IPS-20b (cell line): ENCODE results near the gene SLC38A4.

Source experiments
- H3K27ac ChIP-seq: one replicate; pipeline ENCODE4 v1.5.1; 2013; ENCODE audit warnings: low read length
- H3K27me3 ChIP-seq: 2 replicates; pipeline ENCODE4 v1.6.1; 2013; ENCODE audit warnings: mild to moderate bottlenecking, low read length, inconsistent platforms; ENCODE audit not compliant: insufficient read depth
- H3K36me3 ChIP-seq: 2 replicates; pipeline ENCODE4 v1.6.1; 2013; ENCODE audit warnings: low read depth, mild to moderate bottlenecking, inconsistent platforms, low read length, moderate library complexity; ENCODE audit not compliant: insufficient read depth
- H3K4me1 ChIP-seq: 2 replicates; pipeline ENCODE4 v1.6.1; 2013; ENCODE audit warnings: mild to moderate bottlenecking, control low read depth, inconsistent platforms, low read length, moderate library complexity; ENCODE audit not compliant: insufficient read depth
- H3K4me3 ChIP-seq: 2 replicates; pipeline ENCODE4 v1.5.1; 2013; ENCODE audit warnings: mild to moderate bottlenecking, low read length, inconsistent platforms
- H3K9ac ChIP-seq: 2 replicates; pipeline ENCODE4 v1.6.1; 2013; ENCODE audit warnings: low read depth, mild to moderate bottlenecking, inconsistent platforms, low read length, moderate library complexity
- H3K9me3 ChIP-seq: 2 replicates; pipeline ENCODE4 v1.6.1; 2013; ENCODE audit warnings: mild to moderate bottlenecking, low read depth, low read length, inconsistent platforms; ENCODE audit not compliant: insufficient read depth

Gene SLC38A4

DNA sequence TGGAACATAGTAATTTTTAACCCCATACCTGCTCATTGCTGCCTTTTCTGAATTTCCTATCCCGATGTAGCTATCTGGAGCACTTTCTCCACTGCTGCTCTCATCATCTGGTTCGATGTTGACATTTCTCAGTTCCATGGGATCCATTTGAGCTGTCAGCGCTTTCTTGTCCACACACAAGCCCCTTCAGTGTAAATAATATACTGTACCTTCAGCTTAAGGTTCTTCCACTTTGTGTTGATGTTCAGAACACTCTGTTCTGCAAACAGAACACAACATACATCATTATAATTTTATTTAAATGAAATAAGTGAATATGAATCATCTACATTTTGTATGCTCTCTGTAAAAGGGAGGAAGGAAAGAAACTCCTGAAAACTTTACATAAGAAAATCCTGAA lies 32.9 kb downstream of the SLC38A4 start:
- no peak overlapping the region for H3K4me3 ChIP-seq
- H3K27ac ChIP-seq = no peak overlapping the region
- H3K9ac ChIP-seq = no peak overlapping the region
- H3K27me3 ChIP-seq = no peaks in the 10 kb centered on the region
- H3K9me3 ChIP-seq = peaks cover 4% of the 10 kb centered on the region; the same call in 1 of the 2 replicates
- no peaks in the 10 kb centered on the region for H3K4me1 ChIP-seq
- no peaks in the 10 kb centered on the region for H3K36me3 ChIP-seq

DNA sequence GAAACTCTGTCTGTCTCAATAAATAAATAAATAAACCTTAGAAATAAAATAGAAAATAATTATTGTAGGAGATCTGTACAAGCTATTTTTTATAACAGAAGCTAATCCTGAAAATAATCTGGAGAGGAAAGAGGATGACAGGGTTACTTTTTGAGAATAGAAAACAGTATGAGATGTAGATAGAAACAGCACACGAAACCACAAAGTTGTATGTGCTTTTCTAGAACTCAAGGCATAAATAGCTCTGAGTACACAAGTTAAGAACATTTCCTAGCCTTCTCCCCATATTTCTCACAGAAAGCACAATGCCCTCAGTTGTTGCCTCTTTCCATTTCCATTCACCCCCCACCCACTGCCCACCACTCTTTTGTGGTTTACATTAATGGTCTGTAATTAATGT lies 35.7 kb downstream of the SLC38A4 start:
- no peak overlapping the region for H3K27ac ChIP-seq
- no peak overlapping the region for H3K4me3 ChIP-seq
- H3K27me3 ChIP-seq = no peaks in the 10 kb centered on the region
- no peaks in the 10 kb centered on the region for H3K4me1 ChIP-seq
- H3K9me3 ChIP-seq = peaks cover 4% of the 10 kb centered on the region; the same call in 1 of the 2 replicates
- H3K9ac ChIP-seq = no peak overlapping the region
- no peaks in the 10 kb centered on the region for H3K36me3 ChIP-seq

DNA sequence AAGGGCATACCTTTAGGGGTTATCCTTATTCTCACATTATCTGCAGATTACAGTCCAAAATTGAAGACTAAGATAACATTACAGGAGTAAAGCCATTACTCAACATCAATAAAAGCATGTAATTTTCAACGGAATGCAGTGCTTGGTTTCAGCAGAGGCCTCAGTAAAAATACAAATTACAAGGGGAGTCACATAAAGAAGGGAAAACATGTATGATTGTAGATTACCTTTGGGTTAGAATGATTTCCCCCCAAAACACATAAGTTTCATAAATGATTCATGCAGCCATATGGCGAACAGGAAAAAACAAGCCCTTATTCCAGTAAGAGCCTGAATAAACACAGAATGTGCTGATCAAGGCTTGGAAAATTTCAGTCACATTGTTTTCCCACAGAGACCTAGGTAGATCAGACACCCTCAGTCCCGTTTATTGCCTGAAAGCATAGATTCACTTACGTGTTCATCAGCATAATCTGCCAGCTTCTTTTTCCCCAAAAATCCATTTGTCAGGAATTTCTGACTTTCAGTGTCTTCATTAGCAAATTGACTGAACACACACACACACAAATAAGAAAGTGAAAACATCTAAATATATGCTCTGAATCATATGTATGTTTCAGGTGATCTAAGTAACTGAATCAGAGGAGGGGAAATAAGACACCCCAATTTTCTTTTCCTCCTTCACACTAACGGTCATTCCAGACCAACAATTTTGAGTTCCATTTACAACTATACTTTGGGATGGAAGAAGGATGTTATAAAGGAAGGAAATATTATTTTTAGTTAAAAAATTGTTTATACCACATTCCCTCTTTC lies 37.5 kb downstream of the SLC38A4 start:
- no peaks in the 10 kb centered on the region for H3K27me3 ChIP-seq
- no peaks in the 10 kb centered on the region for H3K4me1 ChIP-seq
- no peak overlapping the region for H3K27ac ChIP-seq
- no peaks in the 10 kb centered on the region for H3K36me3 ChIP-seq
- no peak overlapping the region for H3K9ac ChIP-seq
- H3K9me3 ChIP-seq = no peaks in the 10 kb centered on the region
- no peak overlapping the region for H3K4me3 ChIP-seq

DNA sequence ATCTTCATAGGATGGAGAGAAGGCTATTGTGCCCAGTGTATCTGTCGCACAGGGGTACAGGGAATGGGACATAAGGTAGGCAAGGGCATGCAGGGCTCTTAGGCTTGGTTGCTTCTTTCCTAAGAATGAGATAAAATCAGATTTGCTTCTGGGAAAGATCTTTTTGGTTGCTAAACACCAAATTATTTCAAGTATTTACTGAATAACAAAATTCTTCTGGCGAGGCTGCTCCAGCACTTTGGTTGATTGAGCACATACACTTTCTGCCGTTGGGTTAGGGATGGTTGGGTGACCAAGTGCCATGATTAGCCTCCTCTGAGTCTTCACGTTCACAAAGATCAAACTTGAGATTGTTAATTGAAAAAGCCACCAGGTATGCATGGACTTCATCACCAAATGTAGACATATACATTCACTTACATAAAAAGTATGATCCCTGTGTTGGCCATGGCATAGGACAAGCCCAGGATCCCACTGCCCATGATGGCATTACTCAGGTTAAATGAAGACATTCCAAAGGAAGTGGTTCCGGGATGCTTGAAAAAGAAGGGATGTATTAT lies 38.2 kb downstream of the SLC38A4 start:
- H3K4me3 ChIP-seq = no peak overlapping the region
- no peak overlapping the region for H3K9ac ChIP-seq
- no peaks in the 10 kb centered on the region for H3K9me3 ChIP-seq
- H3K27me3 ChIP-seq = no peaks in the 10 kb centered on the region
- no peaks in the 10 kb centered on the region for H3K36me3 ChIP-seq
- no peaks in the 10 kb centered on the region for H3K4me1 ChIP-seq
- H3K27ac ChIP-seq = no peak overlapping the region

DNA sequence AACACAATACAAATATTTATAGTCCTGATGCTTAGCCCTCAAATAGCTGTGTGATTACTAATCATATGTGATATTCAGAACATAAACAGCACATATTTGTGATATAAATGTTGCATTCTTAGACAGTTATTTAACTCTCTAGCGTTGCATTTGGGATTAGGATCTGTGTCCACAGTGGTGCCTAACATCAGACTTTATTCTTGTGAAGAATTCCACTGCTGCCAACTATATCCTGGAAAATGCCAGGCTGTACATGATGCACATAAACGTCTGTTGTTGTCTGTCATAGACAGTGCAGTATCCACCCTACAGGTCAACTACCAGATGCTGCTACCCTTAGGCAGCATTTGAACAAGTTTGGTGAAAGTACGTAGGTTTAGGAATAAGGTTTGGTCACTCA lies 39.0 kb downstream of the SLC38A4 start:
- H3K27me3 ChIP-seq = no peaks in the 10 kb centered on the region
- H3K9me3 ChIP-seq = no peaks in the 10 kb centered on the region
- no peak overlapping the region for H3K4me3 ChIP-seq
- no peaks in the 10 kb centered on the region for H3K4me1 ChIP-seq
- H3K27ac ChIP-seq = no peak overlapping the region
- no peak overlapping the region for H3K9ac ChIP-seq
- no peaks in the 10 kb centered on the region for H3K36me3 ChIP-seq

DNA sequence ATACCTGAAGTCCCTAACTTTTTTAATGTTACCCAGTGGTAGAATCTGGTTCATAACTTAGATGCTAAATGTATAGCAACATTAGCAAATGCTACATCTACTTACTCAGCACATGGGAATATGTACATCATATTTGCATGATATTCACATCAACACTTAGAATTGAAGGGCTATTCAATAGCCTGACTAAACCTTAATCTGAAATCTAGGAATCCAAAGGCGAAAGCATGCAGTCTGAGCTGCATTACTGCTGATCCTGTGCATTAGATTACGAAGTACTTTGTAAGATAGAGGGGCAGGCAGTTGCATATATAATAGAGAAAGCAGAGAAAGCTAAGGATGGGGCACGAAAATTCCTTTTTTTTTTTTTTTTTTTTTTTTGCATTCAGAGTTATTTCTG lies 40.4 kb downstream of the SLC38A4 start:
- H3K9ac ChIP-seq = no peak overlapping the region
- H3K4me3 ChIP-seq = no peak overlapping the region
- H3K27ac ChIP-seq = no peak overlapping the region
- H3K27me3 ChIP-seq = no peaks in the 10 kb centered on the region
- no peaks in the 10 kb centered on the region for H3K4me1 ChIP-seq
- no peaks in the 10 kb centered on the region for H3K36me3 ChIP-seq
- no peaks in the 10 kb centered on the region for H3K9me3 ChIP-seq

DNA sequence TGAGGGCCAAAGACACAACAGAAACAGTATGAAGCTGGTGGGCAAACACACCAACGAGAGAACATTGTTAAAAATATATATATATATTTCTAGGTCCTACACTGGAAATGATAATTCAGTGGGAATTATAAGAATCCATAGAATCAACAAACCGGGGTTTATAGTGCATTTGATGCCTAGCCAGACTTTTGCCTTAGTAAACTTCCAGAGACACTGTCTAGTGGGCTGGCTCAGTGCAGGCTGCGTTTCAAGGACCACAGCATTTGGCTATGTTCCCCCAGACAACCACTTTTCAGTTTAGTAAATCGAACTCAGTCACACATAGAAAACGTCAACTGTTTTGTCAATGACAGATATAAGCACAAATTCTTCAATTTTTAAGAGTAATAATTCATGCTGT lies 41.9 kb downstream of the SLC38A4 start:
- no peak overlapping the region for H3K4me3 ChIP-seq
- H3K36me3 ChIP-seq = no peaks in the 10 kb centered on the region
- no peaks in the 10 kb centered on the region for H3K4me1 ChIP-seq
- no peak overlapping the region for H3K27ac ChIP-seq
- H3K27me3 ChIP-seq = no peaks in the 10 kb centered on the region
- no peak overlapping the region for H3K9ac ChIP-seq
- no peaks in the 10 kb centered on the region for H3K9me3 ChIP-seq

DNA sequence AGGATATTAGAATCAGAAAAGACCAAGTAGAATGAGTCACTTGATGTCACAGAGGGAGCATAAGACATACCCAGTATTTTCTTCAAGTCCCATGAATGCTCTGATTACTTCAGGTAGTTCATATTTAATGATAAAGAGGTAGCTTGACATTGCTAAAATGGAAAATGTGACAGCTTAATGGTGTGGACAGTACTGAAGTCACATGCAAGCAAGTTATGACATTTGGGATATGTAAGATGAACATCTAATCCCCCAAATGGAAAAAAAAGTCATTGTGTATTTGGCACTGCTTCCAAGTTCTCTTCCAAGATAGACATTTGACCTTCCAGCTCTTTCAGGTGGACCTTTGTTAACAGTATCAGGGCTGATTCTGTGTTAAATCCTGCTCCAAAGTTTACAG lies 45.9 kb downstream of the SLC38A4 start:
- no peaks in the 10 kb centered on the region for H3K4me1 ChIP-seq
- H3K27me3 ChIP-seq = no peaks in the 10 kb centered on the region
- H3K4me3 ChIP-seq = no peak overlapping the region
- H3K36me3 ChIP-seq = no peaks in the 10 kb centered on the region
- no peak overlapping the region for H3K9ac ChIP-seq
- H3K9me3 ChIP-seq = no peaks in the 10 kb centered on the region
- H3K27ac ChIP-seq = no peak overlapping the region

DNA sequence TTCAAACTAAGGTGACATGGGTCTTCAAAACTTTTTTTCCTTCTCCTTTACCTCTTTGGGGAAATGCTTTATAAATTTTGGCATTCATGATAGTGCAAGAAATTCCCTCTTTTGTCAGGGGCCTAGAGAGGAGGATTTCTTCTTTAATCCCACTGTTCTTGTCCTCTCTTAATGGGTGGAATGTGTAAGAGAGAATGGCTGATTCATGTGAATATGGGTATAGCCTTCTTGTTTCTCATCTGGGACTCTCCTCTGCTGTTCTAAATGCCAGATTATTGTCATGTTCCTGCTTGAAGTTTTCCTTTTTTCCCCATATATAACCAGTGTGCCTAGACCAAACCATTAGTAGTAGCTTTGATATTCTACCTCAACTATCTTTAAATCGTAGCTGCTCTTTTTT lies 46.7 kb downstream of the SLC38A4 start:
- Histone ChIP-seq H3K9ac (no peak overlapping the region), H3K36me3 (no peaks in the 10 kb centered on the region), H3K27ac (no peak overlapping the region), H3K4me1 (no peaks in the 10 kb centered on the region), H3K9me3 (no peaks in the 10 kb centered on the region), H3K4me3 (no peak overlapping the region), H3K27me3 (no peaks in the 10 kb centered on the region)

DNA sequence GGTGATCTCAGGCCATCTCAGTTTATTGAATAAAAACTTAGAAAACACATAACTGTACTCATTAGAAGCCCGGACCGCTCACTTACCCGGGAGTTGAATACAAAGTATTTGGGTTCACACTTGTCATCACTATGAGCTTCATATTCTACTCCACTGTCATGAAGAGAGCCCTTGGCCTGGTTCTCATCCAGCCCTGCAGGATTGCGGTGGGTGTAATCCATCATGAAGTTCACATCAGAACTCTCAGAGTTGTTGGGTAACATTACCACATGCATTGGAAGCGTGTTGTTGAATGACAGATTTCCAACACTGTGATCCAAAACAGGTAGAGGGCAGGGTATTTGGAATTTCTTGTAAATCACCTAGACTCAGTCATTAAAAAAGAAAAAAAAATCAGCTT lies 47.4 kb downstream of the SLC38A4 start:
- H3K9me3 ChIP-seq = no peaks in the 10 kb centered on the region

DNA sequence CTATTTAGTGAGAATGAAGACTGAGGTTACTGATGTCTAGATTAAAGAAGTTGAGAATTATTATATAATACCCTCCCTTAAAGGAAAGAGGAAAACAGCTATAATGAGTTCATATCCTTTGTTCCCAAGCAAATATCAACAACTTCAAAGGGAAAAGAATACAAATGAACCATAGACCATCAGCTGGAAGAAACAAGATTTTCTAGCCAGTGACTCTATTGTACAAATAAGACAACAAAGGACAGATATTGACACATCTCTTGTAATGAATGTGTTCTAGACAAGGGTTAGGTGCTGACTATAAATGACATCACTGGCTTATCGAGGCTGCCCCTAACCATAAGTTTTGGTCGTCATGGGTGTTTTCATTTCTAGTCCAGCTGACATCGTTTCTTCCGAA lies 48.2 kb downstream of the SLC38A4 start:
- Histone ChIP-seq H3K27me3 (no peaks in the 10 kb centered on the region), H3K9me3 (no peaks in the 10 kb centered on the region), H3K4me1 (no peaks in the 10 kb centered on the region), H3K4me3 (no peak overlapping the region), H3K36me3 (no peaks in the 10 kb centered on the region; the same call in 1 of the 2 replicates), H3K9ac (no peak overlapping the region), H3K27ac (no peak overlapping the region)

More for the DNA sequence above, 47.4 kb downstream of the SLC38A4 start:
- no peak overlapping the region for H3K9ac ChIP-seq
- H3K4me3 ChIP-seq = no peak overlapping the region
- no peaks in the 10 kb centered on the region for H3K27me3 ChIP-seq
- no peak overlapping the region for H3K27ac ChIP-seq
- H3K36me3 ChIP-seq = no peaks in the 10 kb centered on the region; the same call in 1 of the 2 replicates
- no peaks in the 10 kb centered on the region for H3K4me1 ChIP-seq

DNA sequence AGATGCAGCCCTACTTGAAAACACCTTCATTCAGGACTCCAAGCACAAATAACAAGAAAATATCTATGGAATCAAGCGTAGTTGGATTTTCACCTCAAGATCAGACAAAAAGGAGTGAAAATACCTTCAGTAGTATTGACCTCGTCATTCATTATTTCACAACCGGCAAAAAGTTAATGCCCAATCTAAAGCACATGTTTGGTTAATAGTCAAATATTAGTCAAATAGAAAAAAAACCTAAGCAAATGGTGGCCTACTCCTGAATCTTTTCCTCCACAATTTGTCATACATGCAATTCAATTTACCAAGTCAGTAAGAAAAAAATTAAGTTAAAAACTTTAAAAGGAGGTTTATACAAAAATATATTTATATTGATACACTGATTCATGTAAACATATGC lies 50.0 kb downstream of the SLC38A4 start:
- H3K9ac ChIP-seq = no peak overlapping the region
- H3K36me3 ChIP-seq = no peaks in the 10 kb centered on the region; the same call in 1 of the 2 replicates
- no peaks in the 10 kb centered on the region for H3K9me3 ChIP-seq
- H3K4me1 ChIP-seq = peaks cover 4% of the 10 kb centered on the region; the same call in 1 of the 2 replicates
- no peak overlapping the region for H3K27ac ChIP-seq
- H3K4me3 ChIP-seq = no peak overlapping the region
- no peaks in the 10 kb centered on the region for H3K27me3 ChIP-seq
